NCI-H2171 (cell line): ENCODE data around the gene PTPRD.
A peak's percentile ranks its signal among the peaks of the same experiment; 100 is the strongest.

ENCODE experiments used
- DNase-seq: peaks from one replicate; lab custom pipeline; 2025; lab: John Stamatoyannopoulos, UW

Gene PTPRD

GRCh38 chr9:8384091-8384490 is 2228.7 kb downstream of the PTPRD start:
- DNase-seq, result no peak

- DNase-seq, result no peak
Measured at GRCh38 chr9:8382777-8383527, 2229.8 kb downstream of the PTPRD start.

GRCh38 chr9:8382266-8382665 is 2230.5 kb downstream of the PTPRD start:
- DNase-seq, result no peak

GRCh38 chr9:8381601-8382000 is 2231.2 kb downstream of the PTPRD start:
- no peak for DNase-seq

- no peak for DNase-seq
Measured at GRCh38 chr9:8374471-8374870, 2238.3 kb downstream of the PTPRD start.

- DNase-seq, result peak; percentile 0
Measured at GRCh38 chr9:8371686-8372085, 2241.1 kb downstream of the PTPRD start.

GRCh38 chr9:8366161-8366926 is 2246.5 kb downstream of the PTPRD start:
- DNase-seq, result no peak

GRCh38 chr9:8365466-8366160 is 2247.2 kb downstream of the PTPRD start:
- no peak for DNase-seq

GRCh38 chr9:8365029-8365428 is 2247.8 kb downstream of the PTPRD start:
- DNase-seq, result no peak

GRCh38 chr9:8364026-8364752 is 2248.6 kb downstream of the PTPRD start:
- no peak for DNase-seq

- no peak for DNase-seq
Measured at GRCh38 chr9:8362250-8362649, 2250.6 kb downstream of the PTPRD start.

- DNase-seq, result no peak
Measured at GRCh38 chr9:8361364-8361763, 2251.4 kb downstream of the PTPRD start.

- no peak for DNase-seq
Measured at GRCh38 chr9:8356406-8356805, 2256.4 kb downstream of the PTPRD start.

GRCh38 chr9:8351436-8351835 is 2261.4 kb downstream of the PTPRD start:
- DNase-seq, result no peak

- no peak for DNase-seq
Measured at GRCh38 chr9:8349901-8350300, 2262.9 kb downstream of the PTPRD start.

GRCh38 chr9:8349376-8349775 is 2263.4 kb downstream of the PTPRD start:
- DNase-seq, result no peak

- no peak for DNase-seq
Measured at GRCh38 chr9:8348756-8349155, 2264.0 kb downstream of the PTPRD start.

GRCh38 chr9:8346296-8346695 is 2266.5 kb downstream of the PTPRD start:
- no peak for DNase-seq

- DNase-seq, result peak; percentile 15
Measured at GRCh38 chr9:8338767-8339510, 2273.9 kb downstream of the PTPRD start.

GRCh38 chr9:8337834-8338766 is 2274.7 kb downstream of the PTPRD start:
- DNase-seq, result peak; percentile 24
